CD4-positive, alpha-beta T cell treated with Interleukin-10 for 1 hour (primary cell): ENCODE measurements around the gene HSPA12B.
A peak's percentile ranks its signal among the peaks of the same experiment; 100 is the strongest.

Source experiments
- DNase-seq: peaks from one replicate; pipeline ENCODE4 v3.0.0-alpha.2; 2020

Gene HSPA12B

GRCh38 chr20:3705491-3705969 is 27.0 kb upstream of the HSPA12B start:
- DNase-seq = no peak

- DNase-seq = no peak
Measured at GRCh38 chr20:3705970-3706739, 26.3 kb upstream of the HSPA12B start.

GRCh38 chr20:3706774-3707507 is 25.5 kb upstream of the HSPA12B start:
- no peak for DNase-seq

GRCh38 chr20:3707508-3707899 is 25.0 kb upstream of the HSPA12B start:
- DNase-seq = no peak

GRCh38 chr20:3710011-3710466 is 22.4 kb upstream of the HSPA12B start:
- DNase-seq = no peak

GRCh38 chr20:3710703-3711483 is 21.6 kb upstream of the HSPA12B start:
- DNase-seq = peak; percentile 70

GRCh38 chr20:3711484-3711941 is 21.0 kb upstream of the HSPA12B start:
- DNase-seq = no peak

GRCh38 chr20:3712279-3712873 is 20.1 kb upstream of the HSPA12B start, which contains the start of gene SIGLEC1:
SIGLEC1 (minus strand) TSS chr20:3712600; CDS start chr20:3707128, 5,472 bp downstream.
- peak; percentile 13 for DNase-seq

- no peak for DNase-seq
Measured at GRCh38 chr20:3714092-3714491, 18.4 kb upstream of the HSPA12B start.

GRCh38 chr20:3716195-3716834 is 16.2 kb upstream of the HSPA12B start:
- peak; percentile 23 for DNase-seq

- DNase-seq = no peak
Measured at GRCh38 chr20:3719046-3719445, 13.4 kb upstream of the HSPA12B start.

GRCh38 chr20:3720068-3720467 is 12.4 kb upstream of the HSPA12B start:
- no peak for DNase-seq

GRCh38 chr20:3720626-3721025 is 11.9 kb upstream of the HSPA12B start:
- DNase-seq = no peak

- no peak for DNase-seq
Measured at GRCh38 chr20:3721912-3722311, 10.6 kb upstream of the HSPA12B start.

- DNase-seq = no peak
Measured at GRCh38 chr20:3723284-3723683, 9.2 kb upstream of the HSPA12B start.

GRCh38 chr20:3724356-3724755 is 8.1 kb upstream of the HSPA12B start:
- no peak for DNase-seq

GRCh38 chr20:3727401-3728021 is 5.0 kb upstream of the HSPA12B start:
- DNase-seq = no peak

- DNase-seq = no peak
Measured at GRCh38 chr20:3728354-3728753, 4.1 kb upstream of the HSPA12B start.

- DNase-seq = no peak
Measured at GRCh38 chr20:3728876-3729275, 3.6 kb upstream of the HSPA12B start.

- DNase-seq = no peak
Measured at GRCh38 chr20:3729378-3729777, 3.1 kb upstream of the HSPA12B start.

GRCh38 chr20:3729811-3730540 is 2.5 kb upstream of the HSPA12B start:
- no peak for DNase-seq
